ENCODE data around the gene SLC38A5.
A peak's percentile ranks its signal among the peaks of the same experiment; 100 is the strongest.

The SLC38A5 gene

GRCh38 chrX:48492293-48492910 is 22.3 kb upstream of the SLC38A5 start:
- DNase-seq = no peak

DNA sequence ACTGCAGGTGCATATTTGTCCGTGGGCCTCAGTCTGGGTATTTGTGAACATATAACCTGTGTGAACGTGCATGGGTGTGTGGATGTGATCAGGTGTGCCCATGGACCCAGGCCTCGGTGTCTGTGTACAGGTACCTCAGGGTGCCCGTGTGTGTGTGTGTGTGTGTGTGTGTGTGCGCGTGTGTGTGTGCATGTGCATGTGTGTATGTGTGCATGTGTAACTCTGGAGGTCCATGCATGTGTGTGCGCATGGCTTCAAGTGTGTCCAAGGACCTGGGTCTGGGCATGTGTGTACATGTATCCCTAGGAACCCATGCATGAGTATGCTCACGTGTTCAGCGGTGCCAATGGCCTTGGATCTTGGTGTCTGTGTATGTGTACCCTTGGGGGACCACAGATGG is 21.7 kb upstream of the SLC38A5 start:
- DNase-seq = no peak

DNA sequence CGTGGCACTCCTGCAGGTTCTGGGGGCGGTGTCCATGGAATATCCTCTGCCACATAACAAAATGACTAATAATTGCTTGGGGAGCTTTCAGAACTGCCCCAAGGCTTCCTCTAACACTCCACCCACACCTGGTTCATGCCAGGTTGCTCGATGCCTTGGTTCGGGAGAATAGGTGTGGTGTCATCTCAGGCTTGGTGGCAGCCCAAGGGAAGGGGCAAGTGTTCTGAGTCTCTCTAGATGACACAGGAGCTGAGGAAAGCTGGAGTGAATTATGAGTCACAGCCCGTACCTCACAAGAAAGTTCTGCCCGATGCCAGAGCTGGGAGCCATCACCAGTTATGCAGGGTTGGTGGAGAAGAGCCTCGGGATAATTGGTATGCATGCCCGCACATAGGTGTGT is 20.6 kb upstream of the SLC38A5 start:
- no peak for DNase-seq

DNA sequence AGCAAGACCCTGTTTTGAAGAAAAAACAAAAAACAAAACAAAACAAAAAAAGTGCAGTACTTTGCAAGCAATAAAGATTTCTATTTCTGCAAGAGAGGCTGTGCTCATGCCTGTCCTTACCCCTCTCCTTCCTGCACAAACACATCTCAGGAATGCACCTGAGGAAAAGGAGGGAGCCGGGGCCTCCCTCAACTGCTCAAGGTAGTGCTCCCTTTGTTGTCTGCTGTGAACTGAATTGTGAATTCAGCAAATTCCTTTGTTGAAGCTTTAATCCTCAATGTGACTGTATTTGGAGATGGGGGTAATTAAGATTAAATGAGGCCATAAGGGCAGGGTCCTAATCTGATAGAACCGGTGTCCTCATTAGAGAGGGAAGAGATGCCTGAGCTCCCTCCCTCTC is 19.8 kb upstream of the SLC38A5 start:
- DNase-seq = no peak

DNA sequence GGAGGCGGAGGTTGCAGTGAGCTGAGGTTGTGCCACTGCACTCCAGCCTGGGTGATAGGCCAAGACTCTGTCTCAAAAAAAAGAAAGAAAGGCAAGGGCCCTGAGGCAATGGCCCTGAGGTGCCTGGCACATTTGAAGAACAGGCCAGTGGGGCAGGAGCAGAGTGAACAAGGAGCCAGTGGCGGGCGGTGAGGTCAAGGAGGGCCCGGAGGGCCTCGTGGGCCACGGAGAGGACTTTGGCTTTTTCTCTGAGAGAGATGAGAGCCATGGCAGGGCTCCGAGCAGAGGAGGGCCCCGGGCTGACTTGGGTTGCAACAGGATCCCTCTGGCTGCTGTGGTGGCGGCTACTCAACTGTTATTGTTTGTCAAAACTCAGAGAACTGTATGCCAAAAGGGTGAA is 19.2 kb upstream of the SLC38A5 start:
- no peak for DNase-seq

DNA sequence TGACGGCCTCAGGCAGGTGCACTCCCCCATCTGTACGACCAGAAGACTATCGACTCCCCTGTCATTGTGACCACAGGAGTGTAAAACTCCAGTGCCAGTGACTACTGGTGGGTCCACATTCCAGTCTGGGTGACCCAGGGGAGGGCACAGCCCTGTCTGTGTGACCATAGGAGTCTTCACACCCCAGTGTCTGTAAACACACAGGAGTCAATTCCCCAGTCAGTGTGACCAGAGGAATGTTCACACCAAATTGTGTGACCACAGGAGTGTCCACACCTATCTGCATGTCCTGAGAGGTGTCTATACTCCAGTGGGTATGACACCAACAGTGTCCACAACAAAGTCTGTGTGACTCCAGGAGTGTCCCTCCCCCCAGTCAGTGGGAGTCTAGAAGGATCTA is 18.0 kb upstream of the SLC38A5 start:
- DNase-seq = no peak

GRCh38 chrX:48487362-48487798 is 17.3 kb upstream of the SLC38A5 start:
- no peak for DNase-seq

DNA sequence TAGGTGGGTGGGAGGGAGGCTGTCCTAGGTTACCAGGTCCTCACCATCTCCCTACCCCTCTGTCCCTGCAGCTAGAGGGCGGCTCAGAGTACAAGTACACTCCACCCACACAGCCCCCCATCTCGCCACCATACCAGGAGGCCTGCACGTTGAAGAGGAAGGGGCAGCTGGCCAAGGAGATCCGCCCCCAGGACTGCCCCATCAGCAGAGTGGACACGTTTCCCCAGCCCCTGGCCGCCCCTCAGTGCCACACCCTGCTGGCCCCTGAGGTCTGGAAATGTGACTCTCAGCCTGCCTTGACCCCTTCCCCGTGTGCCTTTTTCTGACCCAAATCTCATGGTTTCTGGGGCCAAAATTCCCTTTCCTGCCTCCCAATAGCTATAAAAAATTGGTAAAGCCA is 12.5 kb upstream of the SLC38A5 start:
- no peak for DNase-seq

GRCh38 chrX:48480583-48480982 is 10.5 kb upstream of the SLC38A5 start:
- DNase-seq = peak in 1 of 58 donors; percentile 0

DNA sequence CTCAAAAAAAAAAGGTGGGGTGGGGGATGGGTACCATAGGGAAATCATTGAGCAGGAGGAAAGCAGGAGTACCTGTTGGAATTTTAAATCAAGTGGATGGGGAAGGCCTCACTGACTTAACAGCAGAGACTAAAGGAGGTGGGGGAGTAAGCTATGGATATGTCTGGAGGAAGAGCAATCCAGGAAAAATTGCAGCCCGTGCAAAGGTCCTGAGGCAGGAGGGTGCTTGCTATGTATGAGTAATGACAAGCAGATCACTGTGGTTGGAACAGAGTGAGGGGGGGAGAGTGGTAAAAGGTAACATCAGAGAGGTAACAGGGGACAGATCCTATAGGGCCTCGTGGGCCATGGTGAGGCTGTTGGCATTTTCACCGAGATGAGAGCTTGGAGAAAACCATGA is 10.1 kb upstream of the SLC38A5 start:
- DNase-seq = no peak

- no peak for DNase-seq
Observed at GRCh38 chrX:48478806-48479205, 8.7 kb upstream of the SLC38A5 start.

GRCh38 chrX:48477960-48478755 is 8.1 kb upstream of the SLC38A5 start:
- DNase-seq = no peak

DNA sequence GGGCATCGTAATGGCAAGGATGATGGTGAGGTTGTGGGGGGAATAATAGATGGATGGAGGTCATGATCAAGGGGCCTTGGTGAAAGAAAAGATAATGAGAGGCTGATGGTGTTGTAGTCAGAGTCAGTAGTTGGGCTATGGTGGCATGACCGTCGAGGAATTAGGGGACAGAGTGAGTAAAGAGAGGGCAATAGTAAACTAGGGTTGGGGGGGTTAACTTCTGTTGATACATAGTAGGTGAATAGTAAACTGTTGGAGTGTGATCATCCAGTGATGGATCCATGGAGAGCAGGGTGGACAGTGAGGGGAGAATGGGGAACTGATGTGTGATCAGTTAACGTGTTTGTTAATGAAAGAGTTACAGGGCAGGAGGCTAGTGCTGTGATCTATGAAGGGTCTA is 6.9 kb upstream of the SLC38A5 start:
- no peak for DNase-seq

GRCh38 chrX:48475774-48476577 is 5.9 kb upstream of the SLC38A5 start, which contains the start of gene FTSJ1:
Gene FTSJ1 (plus strand): TSS chrX:48476199. CDS start chrX:48478048, 1,849 bp downstream.
- peak; percentile 34 to 92 (median 84) for DNase-seq

DNA sequence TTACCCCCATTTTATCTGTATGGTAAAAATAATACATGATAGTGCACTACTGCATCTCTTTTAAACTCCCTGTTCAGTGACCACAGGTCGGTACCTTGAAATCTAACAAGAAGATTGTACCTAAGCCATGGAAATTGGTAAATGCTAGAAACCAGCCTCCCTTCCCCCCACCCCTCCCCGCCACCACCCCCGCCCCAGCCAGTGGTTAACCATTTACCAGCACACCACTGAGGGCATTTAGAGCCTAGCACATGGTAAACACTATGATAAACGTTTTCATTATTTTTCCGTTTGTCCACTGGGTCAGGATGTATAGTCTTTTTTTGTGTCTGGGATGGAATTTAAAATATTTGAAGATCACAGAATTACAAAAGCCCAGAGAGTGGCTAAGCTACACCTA is 5.2 kb upstream of the SLC38A5 start:
- DNase-seq = no peak

DNA sequence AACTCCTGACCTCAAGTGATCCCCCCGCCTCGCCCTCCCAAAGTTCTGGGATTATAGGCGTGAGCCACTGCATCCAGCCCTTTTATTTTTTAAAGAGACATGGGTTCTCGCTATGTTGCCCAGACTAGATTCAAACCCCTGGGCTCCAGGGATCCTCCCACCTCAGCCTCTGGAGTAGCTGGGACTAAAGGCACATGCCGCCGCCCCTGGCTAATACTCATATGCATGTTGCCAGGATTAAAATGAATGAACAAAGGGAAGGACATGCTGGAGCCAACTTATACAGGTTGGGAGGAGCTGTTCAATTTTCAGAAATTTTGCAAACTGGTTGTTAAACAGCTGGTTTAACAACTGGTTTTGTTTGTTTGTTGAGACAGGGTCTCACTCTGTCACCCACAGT is 4.5 kb upstream of the SLC38A5 start:
- no peak for DNase-seq

GRCh38 chrX:48474127-48474526 is 4.1 kb upstream of the SLC38A5 start:
- DNase-seq = no peak

- no peak for DNase-seq
Observed at GRCh38 chrX:48473704-48473990, 3.6 kb upstream of the SLC38A5 start.

DNA sequence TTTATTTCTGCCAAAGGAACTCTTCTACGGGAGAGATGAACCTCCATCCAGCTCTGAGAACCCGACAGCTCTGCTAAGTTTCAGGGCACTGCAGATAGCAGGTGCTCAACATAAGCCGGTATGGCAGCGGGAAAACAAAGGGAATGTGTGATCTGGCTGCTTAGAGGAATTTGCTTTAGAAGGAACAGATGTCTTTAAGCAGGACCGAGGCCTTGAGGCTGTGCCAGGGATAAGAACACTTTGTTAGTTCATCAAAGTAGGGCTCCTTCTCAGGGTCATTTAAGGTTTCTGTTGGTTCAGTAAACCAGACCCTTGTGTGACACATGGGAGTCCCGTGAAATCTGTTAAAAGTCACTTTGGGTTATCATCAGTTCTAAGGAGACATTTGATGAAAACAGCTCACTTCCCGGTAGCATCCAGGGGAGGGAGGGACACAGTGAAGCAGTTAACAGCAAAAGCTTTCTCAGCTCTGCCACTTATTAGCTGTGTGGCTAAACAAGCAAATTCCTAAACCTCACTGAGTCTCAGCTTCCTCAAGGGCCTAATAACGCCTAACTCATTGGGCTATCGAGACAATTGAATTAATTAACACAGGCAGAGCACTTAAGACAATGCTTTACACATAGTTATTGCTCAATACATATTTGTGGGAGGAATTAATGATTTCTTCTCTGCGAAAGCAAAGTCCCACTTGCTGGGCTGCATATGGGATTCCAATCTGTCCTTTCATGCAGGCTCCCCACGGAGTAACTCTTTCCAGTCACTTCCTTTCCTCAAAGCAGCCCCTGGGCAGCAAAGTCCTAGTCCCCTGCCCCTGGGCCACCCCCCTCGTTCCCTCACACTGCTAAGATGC is 3.0 kb upstream of the SLC38A5 start:
- DNase-seq = no peak

GRCh38 chrX:48472225-48472624 is 2.2 kb upstream of the SLC38A5 start:
- DNase-seq = no peak

DNA sequence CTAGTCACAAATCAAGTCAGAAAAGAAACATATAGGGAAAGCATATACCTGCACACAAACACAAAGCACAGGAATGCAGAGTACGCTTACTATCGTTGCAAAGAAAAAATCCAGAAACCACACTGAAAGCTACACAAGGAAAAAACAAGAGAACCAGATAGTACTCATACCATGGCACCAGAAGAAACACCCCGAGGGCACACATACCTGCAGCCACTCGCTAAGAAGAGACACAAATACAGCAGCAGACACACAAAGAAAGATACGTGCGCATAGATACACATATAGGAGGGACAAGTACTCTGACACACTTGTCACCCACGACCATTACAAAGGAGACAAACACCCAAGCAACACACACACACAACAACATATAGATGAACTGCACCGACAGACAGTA is 1.4 kb upstream of the SLC38A5 start:
- no peak for DNase-seq

- no peak for DNase-seq
Observed at GRCh38 chrX:48470833-48471118, 716 bp upstream of the SLC38A5 start.

Measured in anterior cingulate cortex (tissue), 58 donors.